Naive thymus-derived CD8-positive, alpha-beta T cell (primary cell): ENCODE measurements around the gene CNTNAP2. TPM values are rescaled to one million over a fixed set of nuclear protein-coding genes. Genes with fewer than 3 reads are reported as not detected.
"Not testable (repeated sequence)": the region's sequence is repeated elsewhere in the genome, so short reads cannot be mapped to it uniquely, and the experiment has no call there.

Experiments used
- ATAC-seq, 2 donors: fragments of 150-1000 bp; cut with Tn5 transposase in 1 of 2; sonication (Bioruptor Pico), chemical (Tn5 transposase) in 1 of 2; 1 replicate in 1 of 2; 2 replicates in 1 of 2; pipeline ENCODE4 v1.10.0; 2021; ENCODE audit warnings: mild to moderate bottlenecking in 2 of 2, moderate library complexity in 2 of 2
- POLR2A ChIA-PET: fragments of 350-600 bp; sonication (Branson Sonifier 250); formaldehyde crosslinking; loops from one replicate; lab custom pipeline; 2021; ENCODE audit warnings: antibody characterized with exemption; lab: Charles Lee
- DNase-seq, 10 donors: peaks; one replicate each; pipeline versions ENCODE4 v3.0.0 to v3.0.0-alpha.2; 2020 to 2022
- H3K27ac Mint-ChIP-seq, 10 donors: one replicate each; pipeline ENCODE4 v1.8.0; 2020 to 2022; ENCODE audit warnings: mild to moderate bottlenecking in 10 of 10, mixed read lengths in 10 of 10, moderate library complexity in 4 of 10, inconsistent platforms in 1 of 10
- H3K27me3 Mint-ChIP-seq, 5 donors: one replicate each; pipeline ENCODE4 v1.8.0; 2021 to 2022; ENCODE audit warnings: mixed read lengths in 5 of 5
- H3K36me3 Mint-ChIP-seq, 3 donors: one replicate each; pipeline ENCODE4 v1.8.0; 2020 to 2022; ENCODE audit warnings: mixed read lengths in 3 of 3, mild to moderate bottlenecking in 2 of 3, inconsistent platforms in 1 of 3
- H3K4me1 Mint-ChIP-seq, 4 donors: one replicate each; pipeline ENCODE4 v1.8.0; 2021 to 2022; ENCODE audit warnings: mixed read lengths in 4 of 4
- H3K4me3 Mint-ChIP-seq, 10 donors: one replicate each; pipeline ENCODE4 v1.8.0; 2020 to 2022; ENCODE audit warnings: mild to moderate bottlenecking in 10 of 10, mixed read lengths in 10 of 10, moderate library complexity in 6 of 10, inconsistent platforms in 1 of 10
- H3K9me3 Mint-ChIP-seq, 9 donors: one replicate each; pipeline ENCODE4 v1.8.0; 2020 to 2022; ENCODE audit warnings: mixed read lengths in 9 of 9, mild to moderate bottlenecking in 3 of 9, inconsistent platforms in 1 of 9, moderate library complexity in 1 of 9
- polyA plus RNA-seq, 3 donors: library from polyadenylated mRNA; unstranded; fragments of 300-500 nt; fragmentation: Illumina TruSeq; gene quantifications; one replicate each; pipeline ENCODE4 v1.2.3, GENCODE V29; 2021
- total RNA-seq, 8 experiments: library from RNA in 2 of 8; stranded (reverse) in 2 of 8; gene quantifications; one replicate each; pipeline ENCODE4 v1.2.3 and lab custom pipeline; 2021 to 2026

The CNTNAP2 gene
- total and polyA plus RNA-seq, 5 experiments from 2014 or later = 0.12 to 1.5 (median 0.71) TPM; not detected in 1

DNA sequence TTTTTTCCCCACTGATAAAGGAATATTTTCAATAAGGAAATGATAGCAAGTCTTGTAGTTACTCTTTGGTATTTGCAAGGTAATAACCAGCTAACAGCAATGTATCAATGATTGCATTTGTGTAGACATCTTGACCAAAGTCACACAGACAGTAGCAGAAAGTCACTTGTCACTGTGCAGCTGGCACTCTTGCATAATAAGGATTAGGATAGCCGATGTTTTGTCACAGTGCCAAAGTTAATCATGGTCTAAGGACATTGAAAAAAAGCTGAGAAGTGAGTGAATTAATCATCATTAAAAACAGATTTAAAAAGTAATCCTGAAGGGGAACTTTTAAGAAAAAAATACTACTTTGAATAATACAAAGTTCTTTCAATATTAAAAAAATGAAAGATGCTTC is 1639.7 kb downstream of the CNTNAP2 start:
- DNase-seq (no peak), ATAC-seq (no peak)
- no peaks in the 10 kb centered on the region for H3K4me1 Mint-ChIP-seq
- H3K36me3 Mint-ChIP-seq = no peaks in the 10 kb centered on the region
- H3K4me3 Mint-ChIP-seq = no peak overlapping the region
- no peak overlapping the region for H3K27ac Mint-ChIP-seq
- no peaks in the 10 kb centered on the region for H3K27me3 Mint-ChIP-seq
- POLR2A ChIA-PET = no interaction called here
- H3K9me3 Mint-ChIP-seq = peaks cover 0 to 9% (median 1%) of the 10 kb centered on the region in 9 donors

DNA sequence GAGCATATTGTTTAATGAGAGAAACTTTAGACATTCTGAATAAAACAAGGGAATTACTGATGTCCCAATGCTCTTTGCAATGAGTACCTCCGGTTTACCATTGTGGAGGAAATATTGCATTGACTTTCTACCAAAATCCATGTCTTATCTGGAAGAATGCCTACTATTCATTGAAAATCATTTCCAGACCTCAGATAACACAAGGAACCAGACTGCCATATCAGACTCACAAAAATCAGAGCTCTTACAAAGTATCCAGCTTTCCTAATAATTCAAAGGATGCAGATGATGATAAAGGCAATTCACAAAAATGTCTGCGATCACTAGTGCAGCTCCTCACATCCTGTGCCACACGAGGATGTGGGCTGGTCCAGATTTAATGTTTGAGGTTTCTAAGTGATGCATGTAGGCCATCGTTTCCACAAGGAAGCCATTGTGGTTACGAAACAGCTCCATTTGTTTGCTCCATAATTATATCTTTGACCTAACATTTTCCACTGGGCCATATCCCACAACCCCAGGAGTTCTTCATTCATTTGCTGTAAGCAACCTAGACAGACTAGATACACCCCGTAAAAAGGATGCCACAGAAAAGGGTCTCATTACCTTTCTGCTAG is 1642.8 kb downstream of the CNTNAP2 start:
- Mint-ChIP-seq H3K4me1 (no peaks in the 10 kb centered on the region), H3K4me3 (no peak overlapping the region), H3K27ac (no peak overlapping the region), H3K27me3 (no peaks in the 10 kb centered on the region), H3K36me3 (peaks cover 0 to 5% (median 0%) of the 10 kb centered on the region in 3 donors), H3K9me3 (peaks cover 0 to 13% (median 2%) of the 10 kb centered on the region in 9 donors)
- ATAC-seq (no peak), DNase-seq (no peak)
- POLR2A ChIA-PET = no interaction called here

DNA sequence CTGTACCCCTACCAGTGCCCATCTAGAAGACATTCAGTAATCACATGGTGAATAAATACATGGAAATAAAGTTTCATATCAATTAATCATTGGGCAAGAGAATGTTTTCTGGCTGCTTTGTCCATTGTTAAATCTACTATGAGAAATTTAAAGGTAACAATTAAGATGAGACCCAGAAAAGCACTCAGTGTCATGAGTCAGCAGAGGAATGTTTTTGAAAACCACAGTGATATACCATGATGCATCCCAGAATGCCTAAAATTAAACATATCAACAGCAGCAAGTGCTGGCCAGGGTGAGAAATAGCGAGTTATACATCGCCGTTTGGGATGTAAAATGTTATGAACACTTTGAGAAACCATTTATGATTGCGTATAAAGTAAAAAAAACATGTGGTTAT is 1648.7 kb downstream of the CNTNAP2 start:
- Mint-ChIP-seq H3K27ac (no peak overlapping the region), H3K9me3 (peaks cover 0 to 10% (median 3%) of the 10 kb centered on the region in 9 donors), H3K36me3 (peaks cover 0 to 5% (median 0%) of the 10 kb centered on the region in 3 donors), H3K4me1 (no peaks in the 10 kb centered on the region), H3K4me3 (no peak overlapping the region), H3K27me3 (no peaks in the 10 kb centered on the region)
- no peak for DNase-seq
- ATAC-seq = no peak
- POLR2A ChIA-PET = no interaction called here

DNA sequence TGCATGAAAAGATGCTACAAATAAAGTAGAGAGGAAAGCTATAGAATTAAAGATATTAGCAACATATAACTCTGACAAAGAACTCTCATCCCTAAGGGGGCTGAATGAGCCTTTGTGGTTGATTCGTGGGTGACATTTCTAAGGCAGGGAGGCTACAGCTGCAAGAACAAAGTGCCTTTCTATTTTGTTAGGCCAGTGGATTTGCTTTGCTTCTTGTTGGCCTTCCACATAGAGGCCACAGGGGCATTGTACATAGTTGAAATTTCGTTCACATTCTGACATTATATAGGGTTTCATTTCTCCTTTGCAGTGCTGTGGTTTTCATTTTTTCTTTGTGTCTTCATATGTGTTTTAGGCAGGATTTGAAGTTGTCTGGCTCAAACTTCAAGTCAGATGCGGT is 1654.7 kb downstream of the CNTNAP2 start:
- no peak for ATAC-seq
- Mint-ChIP-seq H3K36me3 (no peaks in the 10 kb centered on the region), H3K9me3 (peaks cover 0 to 18% (median 0%) of the 10 kb centered on the region in 9 donors), H3K27me3 (peaks cover 0 to 4% (median 0%) of the 10 kb centered on the region in 5 donors), H3K4me1 (no peaks in the 10 kb centered on the region), H3K27ac (no peak overlapping the region), H3K4me3 (no peak overlapping the region)
- POLR2A ChIA-PET = no interaction called here
- DNase-seq = no peak

DNA sequence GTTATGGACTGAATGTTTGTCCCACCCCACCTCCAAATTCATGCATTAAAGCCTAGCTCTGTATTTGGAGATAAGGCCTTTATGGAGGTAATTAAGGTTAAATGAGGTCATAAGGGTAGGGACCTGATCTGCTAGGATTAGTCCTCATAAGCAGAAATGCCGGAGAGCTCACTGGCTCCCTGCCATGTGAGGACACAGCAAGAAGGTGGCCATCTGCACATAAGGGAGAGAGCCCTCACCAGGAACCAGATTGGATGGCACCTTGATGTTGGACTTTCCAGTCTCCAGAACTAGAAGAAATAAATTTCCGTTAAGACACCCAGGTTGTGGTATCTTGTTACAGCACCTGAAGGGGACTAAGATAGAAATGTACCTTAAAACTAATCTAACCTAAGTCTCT is 1657.9 kb downstream of the CNTNAP2 start:
- H3K27ac Mint-ChIP-seq = no peak overlapping the region
- peaks cover 0 to 10% (median 0%) of the 10 kb centered on the region in 9 donors for H3K9me3 Mint-ChIP-seq
- H3K36me3 Mint-ChIP-seq = no peaks in the 10 kb centered on the region
- H3K27me3 Mint-ChIP-seq = peaks cover 0 to 4% (median 0%) of the 10 kb centered on the region in 5 donors
- DNase-seq (no peak), ATAC-seq (no peak)
- H3K4me3 Mint-ChIP-seq = no peak overlapping the region
- no peaks in the 10 kb centered on the region for H3K4me1 Mint-ChIP-seq
- POLR2A ChIA-PET = no interaction called here

DNA sequence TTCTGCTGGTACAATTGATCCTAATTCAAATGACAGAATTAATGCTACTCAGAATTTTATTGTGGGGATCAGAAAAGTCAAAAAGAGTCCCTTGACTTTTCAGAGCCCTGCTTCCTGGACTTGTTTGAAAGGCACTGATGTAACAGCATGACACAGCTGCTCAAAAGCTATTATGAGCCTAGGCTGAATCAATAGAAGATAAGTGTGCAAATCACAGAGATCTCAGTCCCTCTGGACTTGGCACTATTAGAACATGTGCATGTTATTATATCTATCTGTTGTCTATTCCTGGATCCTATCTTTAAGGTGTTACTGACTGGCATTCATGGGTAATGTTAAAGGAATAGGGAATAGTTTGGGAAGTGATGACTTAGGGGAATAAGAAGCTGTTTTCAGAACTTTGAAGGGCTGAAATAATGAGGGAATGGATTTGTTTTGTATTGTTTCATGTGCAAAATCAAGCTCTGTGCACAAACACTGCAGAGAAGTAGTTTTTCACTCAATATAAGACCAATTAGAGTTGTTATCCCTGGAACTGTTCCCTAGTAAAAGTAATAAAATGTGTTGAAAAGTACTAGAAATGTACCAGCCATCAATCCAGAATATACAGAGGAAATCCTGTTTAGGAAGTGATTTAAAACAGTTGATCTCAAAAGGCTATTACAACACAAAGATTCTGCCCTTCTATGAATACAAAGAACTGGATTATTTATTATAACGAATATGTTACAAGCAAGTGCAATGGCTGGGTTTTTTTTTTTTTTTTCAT is 1659.1 kb downstream of the CNTNAP2 start:
- Mint-ChIP-seq H3K36me3 (no peaks in the 10 kb centered on the region), H3K27me3 (peaks cover 0 to 4% (median 0%) of the 10 kb centered on the region in 5 donors), H3K4me3 (no peak overlapping the region), H3K4me1 (no peaks in the 10 kb centered on the region), H3K9me3 (peaks cover 0 to 5% (median 0%) of the 10 kb centered on the region in 9 donors), H3K27ac (no peak overlapping the region)
- ATAC-seq (no peak), DNase-seq (no peak)
- POLR2A ChIA-PET = no interaction called here

DNA sequence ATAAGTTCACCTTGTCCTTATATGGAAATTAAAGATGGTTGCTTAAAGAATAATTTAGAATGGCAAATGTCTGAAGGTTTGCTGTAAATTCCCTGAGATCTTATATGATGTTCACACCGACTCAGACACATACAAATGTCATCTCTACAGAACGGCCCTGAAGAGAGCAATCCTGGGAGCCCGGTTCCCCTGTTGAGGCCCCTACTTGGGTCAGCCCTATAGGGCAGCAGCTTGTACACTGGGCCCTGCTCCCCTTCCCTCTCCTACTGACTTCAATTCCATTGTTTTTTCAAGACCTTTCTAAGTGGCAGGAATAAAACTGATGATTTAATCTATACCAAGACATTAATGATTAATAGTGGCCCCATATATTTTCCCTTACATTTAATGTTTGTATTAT is 1660.7 kb downstream of the CNTNAP2 start:
- peaks cover 0 to 4% (median 0%) of the 10 kb centered on the region in 5 donors for H3K27me3 Mint-ChIP-seq
- DNase-seq (no peak), ATAC-seq (no peak)
- POLR2A ChIA-PET = no interaction called here
- H3K27ac Mint-ChIP-seq = no peak overlapping the region
- no peak overlapping the region for H3K4me3 Mint-ChIP-seq
- no peaks in the 10 kb centered on the region for H3K4me1 Mint-ChIP-seq
- H3K36me3 Mint-ChIP-seq = no peaks in the 10 kb centered on the region
- H3K9me3 Mint-ChIP-seq = no peaks in the 10 kb centered on the region

DNA sequence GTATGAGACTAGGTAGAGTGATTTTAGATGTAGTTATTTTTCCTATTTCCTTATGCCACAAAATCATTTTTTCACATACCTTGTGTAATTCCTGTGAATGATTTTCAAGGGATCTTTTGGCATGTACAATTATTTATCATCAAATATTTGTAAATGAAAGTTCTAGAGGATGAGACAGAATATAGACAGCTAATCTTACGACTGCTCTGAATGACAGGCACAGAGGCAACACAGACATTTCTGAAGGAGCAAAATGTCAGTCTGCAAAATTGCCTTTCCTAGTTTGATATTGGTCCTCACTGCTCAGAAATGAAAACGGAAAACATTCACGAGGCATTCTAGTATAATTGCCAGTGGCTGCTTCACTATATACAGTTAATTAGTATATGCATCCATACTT is 1663.3 kb downstream of the CNTNAP2 start:
- Mint-ChIP-seq H3K4me1 (no peaks in the 10 kb centered on the region), H3K4me3 (no peak overlapping the region), H3K36me3 (no peaks in the 10 kb centered on the region), H3K27ac (no peak overlapping the region), H3K27me3 (no peaks in the 10 kb centered on the region), H3K9me3 (peaks cover 0 to 12% (median under 1%) of the 10 kb centered on the region in 9 donors)
- POLR2A ChIA-PET = no interaction called here
- no peak for DNase-seq
- ATAC-seq = no peak

DNA sequence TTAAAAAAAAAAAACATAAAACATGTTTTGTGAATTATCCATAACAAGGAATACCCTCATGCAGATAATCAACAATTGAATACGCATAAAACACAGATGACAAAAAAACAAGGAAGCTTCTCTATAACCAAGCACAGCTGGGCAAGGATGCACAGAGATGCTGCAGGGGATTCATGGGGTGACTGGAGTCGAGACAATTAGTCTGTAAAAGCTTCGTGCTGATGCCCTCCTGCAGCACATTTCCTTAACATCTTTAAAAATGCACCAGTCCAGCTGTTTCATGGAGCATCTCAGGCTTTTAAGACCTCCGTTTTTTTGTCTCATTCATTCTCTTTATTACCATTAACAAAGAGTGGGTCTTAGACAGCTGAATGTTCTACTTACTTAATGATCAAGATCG is 1680.0 kb downstream of the CNTNAP2 start:
- no peak for ATAC-seq
- DNase-seq = no peak

DNA sequence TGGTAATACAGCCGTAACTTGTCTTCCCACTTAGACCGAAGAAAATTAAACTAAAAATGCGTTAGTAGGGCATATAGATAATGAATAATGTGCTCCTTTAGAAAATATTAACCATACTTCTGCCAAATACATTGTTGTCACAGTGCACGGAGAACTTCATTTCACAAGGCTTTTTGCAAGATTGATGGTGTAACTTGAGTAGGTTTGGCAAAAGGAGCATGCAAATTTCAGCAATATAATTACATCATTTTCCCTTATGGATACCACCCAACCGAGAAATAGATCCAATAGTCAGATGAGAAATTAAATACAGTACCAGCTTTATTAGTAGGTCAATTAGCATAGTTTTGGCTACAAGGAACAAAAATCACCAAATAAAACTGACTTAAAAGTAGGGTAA is 1681.4 kb downstream of the CNTNAP2 start:
- Mint-ChIP-seq H3K4me1 (no peaks in the 10 kb centered on the region), H3K27me3 (peaks cover 0 to 3% (median 0%) of the 10 kb centered on the region in 5 donors), H3K36me3 (no peaks in the 10 kb centered on the region), H3K4me3 (no peak overlapping the region), H3K9me3 (peaks cover 0 to 3% (median 0%) of the 10 kb centered on the region in 9 donors), H3K27ac (no peak overlapping the region)
- POLR2A ChIA-PET = no interaction called here
- ATAC-seq (no peak), DNase-seq (no peak)

More for the DNA sequence above, 1680.0 kb downstream of the CNTNAP2 start:
- POLR2A ChIA-PET = no interaction called here
- Mint-ChIP-seq H3K27ac (no peak overlapping the region), H3K9me3 (peaks cover 0 to 6% (median 0%) of the 10 kb centered on the region in 9 donors), H3K4me1 (no peaks in the 10 kb centered on the region), H3K4me3 (no peak overlapping the region), H3K27me3 (peaks cover 0 to 3% (median 0%) of the 10 kb centered on the region in 5 donors), H3K36me3 (no peaks in the 10 kb centered on the region)

DNA sequence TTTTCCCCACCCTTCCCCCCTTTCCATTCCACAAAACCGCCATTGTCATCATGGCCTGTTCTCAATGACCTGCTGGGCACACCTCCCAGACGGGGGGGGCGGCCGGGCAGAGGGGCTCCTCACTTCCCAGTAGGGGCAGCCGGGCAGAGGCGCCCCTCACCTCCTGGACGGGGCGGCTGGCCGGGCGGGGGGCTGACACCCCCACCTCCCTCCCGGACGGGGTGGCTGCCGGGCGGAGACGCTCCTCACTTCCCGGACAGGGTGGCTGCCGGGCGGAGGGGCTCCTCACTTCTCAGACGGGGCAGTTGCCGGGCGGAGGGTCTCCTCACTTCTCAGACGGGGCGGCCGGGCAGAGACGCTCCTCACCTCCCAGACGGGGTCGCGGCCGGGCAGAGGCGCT is 1685.2 kb downstream of the CNTNAP2 start:
- DNase-seq, H3K4me1 Mint-ChIP-seq, H3K27ac Mint-ChIP-seq, ATAC-seq, H3K4me3 Mint-ChIP-seq, H3K27me3 Mint-ChIP-seq, H3K36me3 Mint-ChIP-seq, POLR2A ChIA-PET: not testable (repeated sequence)
- H3K9me3 Mint-ChIP-seq = peaks cover 0 to 18% (median 1%) of the 10 kb centered on the region in 9 donors

DNA sequence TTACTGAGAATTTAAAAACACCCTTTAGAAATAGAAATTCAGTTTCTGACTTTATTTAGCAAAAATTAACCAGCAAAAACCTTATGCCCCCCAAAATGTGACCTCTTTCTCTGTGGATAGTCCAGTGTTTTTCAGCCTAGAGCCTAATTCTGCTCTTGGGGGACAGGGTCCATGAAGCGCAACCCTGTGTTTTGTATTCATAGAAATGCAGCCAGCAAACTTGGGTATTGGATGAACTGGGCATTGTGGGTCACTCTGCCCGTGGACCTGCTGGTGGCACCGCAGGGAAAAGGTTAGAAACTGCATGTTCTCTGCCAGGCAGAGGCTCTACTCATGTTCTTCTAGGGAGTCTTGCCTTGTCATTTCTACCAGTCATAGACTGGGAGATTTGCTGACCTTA is 1686.5 kb downstream of the CNTNAP2 start:
- DNase-seq = no peak
- Mint-ChIP-seq H3K27ac (no peak overlapping the region), H3K27me3 (no peaks in the 10 kb centered on the region), H3K36me3 (no peaks in the 10 kb centered on the region), H3K4me3 (no peak overlapping the region), H3K4me1 (no peaks in the 10 kb centered on the region), H3K9me3 (peaks cover 0 to 21% (median 1%) of the 10 kb centered on the region in 9 donors)
- POLR2A ChIA-PET = no interaction called here
- no peak for ATAC-seq

DNA sequence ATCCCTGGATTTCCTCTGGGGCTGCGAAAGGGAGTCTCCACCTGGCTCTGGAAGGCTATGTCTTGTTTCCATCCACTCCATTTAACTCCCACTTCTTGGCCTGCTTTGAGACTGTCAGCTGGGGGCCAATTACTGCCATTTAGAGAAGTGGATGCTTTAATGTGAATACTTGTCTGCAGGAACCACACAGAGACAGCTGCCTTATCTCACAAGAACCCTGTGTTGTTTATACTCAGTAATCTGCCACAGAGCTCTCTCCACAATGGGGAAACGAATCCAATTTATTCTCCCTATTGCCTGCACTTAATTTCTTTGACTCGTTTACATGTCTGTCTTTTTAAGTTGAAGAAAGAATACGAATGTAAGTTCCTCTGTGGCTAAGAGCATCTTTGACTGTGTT is 1687.0 kb downstream of the CNTNAP2 start:
- Mint-ChIP-seq H3K27ac (no peak overlapping the region), H3K9me3 (peaks cover 0 to 21% (median 4%) of the 10 kb centered on the region in 9 donors), H3K36me3 (no peaks in the 10 kb centered on the region), H3K27me3 (no peaks in the 10 kb centered on the region), H3K4me1 (no peaks in the 10 kb centered on the region), H3K4me3 (no peak overlapping the region)
- POLR2A ChIA-PET = no interaction called here
- ATAC-seq (no peak), DNase-seq (no peak)
